Loucy (cell line): ENCODE measurements around the gene LRRC43.

Experiments used
- H2AFZ ChIP-seq: fragments of 200-600 bp; sonication (generic); 2 replicates; pipeline ENCODE4 v1.6.0; 2016; ENCODE audit warnings: antibody characterized with exemption, mild to moderate bottlenecking, low read length, moderate library complexity
- H3F3A ChIP-seq: fragments of 200-600 bp; 2 replicates; pipeline ENCODE4 v1.6.0; 2016; ENCODE audit warnings: antibody characterized with exemption, low read depth, mild to moderate bottlenecking
- H3K27me3 ChIP-seq: fragments of 200-600 bp; sonication (generic); 2 replicates; pipeline ENCODE4 v1.6.1; 2014; ENCODE audit warnings: low read length, mild to moderate bottlenecking; ENCODE audit not compliant: insufficient read depth, poor library complexity, severe bottlenecking
- H3K36me3 ChIP-seq: fragments of 200-600 bp; sonication (generic); 2 replicates; pipeline ENCODE4 v1.6.1; 2016; ENCODE audit warnings: low read length; ENCODE audit not compliant: insufficient read depth
- H3K4me1 ChIP-seq: fragments of 200-600 bp; sonication (generic); 2 replicates; pipeline ENCODE4 v1.5.1; 2014; ENCODE audit warnings: low read length, mild to moderate bottlenecking; ENCODE audit not compliant: insufficient read depth, poor library complexity, severe bottlenecking
- H3K4me2 ChIP-seq: fragments of 200-600 bp; sonication (generic); 2 replicates; pipeline ENCODE4 v1.6.0; 2014; ENCODE audit warnings: antibody characterized with exemption, low read length, low read depth, mild to moderate bottlenecking; ENCODE audit not compliant: poor library complexity, severe bottlenecking
- H3K4me3 ChIP-seq: fragments of 200-600 bp; sonication (generic); 2 replicates; pipeline ENCODE4 v1.5.1; 2014; ENCODE audit warnings: low read length, mild to moderate bottlenecking, mixed read lengths; ENCODE audit not compliant: poor library complexity, severe bottlenecking
- H3K79me2 ChIP-seq: fragments of 200-600 bp; sonication (generic); 2 replicates; pipeline ENCODE4 v1.6.1; 2014; ENCODE audit warnings: low read length; ENCODE audit not compliant: insufficient read depth
- H3K9ac ChIP-seq: fragments of 200-600 bp; sonication (generic); 2 replicates; pipeline ENCODE4 v1.6.0; 2014; ENCODE audit warnings: mild to moderate bottlenecking, low read depth, low read length, moderate library complexity; ENCODE audit not compliant: poor library complexity, severe bottlenecking
- H3K9me2 ChIP-seq: fragments of 200-600 bp; sonication (generic); replicated peaks from 2 replicates; pipeline ENCODE4 v1.6.1; 2016; ENCODE audit warnings: low read depth, low read length, mixed read lengths
- H3K9me3 ChIP-seq: fragments of 200-600 bp; sonication (generic); 2 replicates; pipeline ENCODE4 v1.6.1; 2014; ENCODE audit warnings: mild to moderate bottlenecking, antibody characterized with exemption, low read length, low read depth; ENCODE audit not compliant: insufficient read depth
- H4K20me1 ChIP-seq: fragments of 200-600 bp; sonication (generic); 2 replicates; pipeline ENCODE4 v1.6.0; 2014; ENCODE audit warnings: antibody characterized with exemption, low read length, mild to moderate bottlenecking; ENCODE audit not compliant: insufficient read depth, poor library complexity, severe bottlenecking
- CTCF ChIP-seq: fragments of 200-600 bp; sonication (generic); conservative IDR thresholded peaks from 2 replicates; pipeline ENCODE4 v1.5.1; 2014; ENCODE audit warnings: mild to moderate bottlenecking, antibody characterized with exemption, low read length
- EZH2phosphoT487 ChIP-seq: fragments of 200-600 bp; IDR thresholded peaks from 2 replicates; pipeline ENCODE4 v1.6.1; 2018; ENCODE audit warnings: antibody characterized with exemption, mild to moderate bottlenecking, moderate library complexity, borderline replicate concordance

LRRC43 gene

GRCh38 chr12:122166422-122167349 is 16.2 kb upstream of the LRRC43 start:
- H3K9me3 ChIP-seq: no peaks in the 10 kb centered on the region
- H2AFZ ChIP-seq: no peak overlapping the region
- no peaks in the 10 kb centered on the region for H4K20me1 ChIP-seq
- H3K36me3 ChIP-seq: no peaks in the 10 kb centered on the region
- no peak overlapping the region for H3K4me3 ChIP-seq
- no peaks in the 10 kb centered on the region for H3K9me2 ChIP-seq
- no peak overlapping the region for H3K9ac ChIP-seq
- no peaks in the 10 kb centered on the region for H3K27me3 ChIP-seq
- H3K79me2 ChIP-seq: no peaks in the 10 kb centered on the region
- no peaks in the 10 kb centered on the region for H3K4me1 ChIP-seq
- no peaks in the 10 kb centered on the region for H3F3A ChIP-seq
- TF ChIP-seq EZH2phosphoT487 (no peak), CTCF (no peak)
- H3K4me2 ChIP-seq: no peak overlapping the region

GRCh38 chr12:122167356-122167925 is 15.5 kb upstream of the LRRC43 start:
- no peaks in the 10 kb centered on the region for H3K27me3 ChIP-seq
- no peaks in the 10 kb centered on the region for H4K20me1 ChIP-seq
- H3K36me3 ChIP-seq: no peaks in the 10 kb centered on the region
- H3K9me3 ChIP-seq: no peaks in the 10 kb centered on the region
- no peak overlapping the region for H3K9ac ChIP-seq
- no peak overlapping the region for H3K4me2 ChIP-seq
- H3K9me2 ChIP-seq: no peaks in the 10 kb centered on the region
- H2AFZ ChIP-seq: no peak overlapping the region
- H3F3A ChIP-seq: no peaks in the 10 kb centered on the region
- H3K79me2 ChIP-seq: no peaks in the 10 kb centered on the region
- H3K4me1 ChIP-seq: no peaks in the 10 kb centered on the region
- H3K4me3 ChIP-seq: no peak overlapping the region
- TF ChIP-seq CTCF (no peak), EZH2phosphoT487 (no peak)

GRCh38 chr12:122168492-122168891 is 14.4 kb upstream of the LRRC43 start:
- no peaks in the 10 kb centered on the region for H3K9me2 ChIP-seq
- no peaks in the 10 kb centered on the region for H3K4me1 ChIP-seq
- H3K4me3 ChIP-seq: no peak overlapping the region
- H3K4me2 ChIP-seq: no peak overlapping the region
- no peak overlapping the region for H2AFZ ChIP-seq
- no peaks in the 10 kb centered on the region for H3K27me3 ChIP-seq
- no peaks in the 10 kb centered on the region for H3K9me3 ChIP-seq
- no peaks in the 10 kb centered on the region for H3F3A ChIP-seq
- H3K36me3 ChIP-seq: no peaks in the 10 kb centered on the region
- TF ChIP-seq EZH2phosphoT487 (no peak), CTCF (no peak)
- H3K79me2 ChIP-seq: no peaks in the 10 kb centered on the region
- H4K20me1 ChIP-seq: no peaks in the 10 kb centered on the region
- H3K9ac ChIP-seq: no peak overlapping the region
